PFSK-1 (cell line): Measurements from ENCODE around the gene IL15. TPM values are rescaled to one million over a fixed set of nuclear protein-coding genes. Genes with fewer than 3 reads are reported as not detected.

ENCODE experiments used
- FOXP2 ChIP-seq: optimal IDR thresholded peaks from 2 replicates; pipeline ENCODE3; 2011; ENCODE audit warnings: borderline replicate concordance, control low read depth, inconsistent platforms; ENCODE audit not compliant: insufficient read depth; ENCODE audit errors: extremely low read length, extremely low read depth
- POLR2AphosphoS5 ChIP-seq: IDR thresholded peaks from 2 replicates; pipeline ENCODE4 v1.6.1; 2012; ENCODE audit warnings: low read depth, mild to moderate bottlenecking, control low read depth, low read length, moderate library complexity
- SIN3A ChIP-seq: IDR thresholded peaks from 2 replicates; pipeline ENCODE4 v1.6.1; 2012; ENCODE audit warnings: mild to moderate bottlenecking, low read length, moderate library complexity, borderline replicate concordance; ENCODE audit not compliant: insufficient read depth
- TAF1 ChIP-seq: IDR thresholded peaks from 2 replicates; pipeline ENCODE4 v1.6.1; 2012; ENCODE audit warnings: low read length, control low read depth, borderline replicate concordance; ENCODE audit not compliant: insufficient read depth
- polyA plus RNA-seq: library from polyadenylated mRNA; unstranded; fragments of >200 nt; gene quantifications from one replicate; pipeline ENCODE4 v1.2.1, GENCODE V29; 2012; ENCODE audit warnings: low read depth, missing spikeins; ENCODE audit not compliant: insufficient read length
- TF ChIP-seq, protein P1 (sequence below), 2 experiments: IDR thresholded peaks; 2 replicates each; pipeline versions ENCODE4 v1.6.1 to v1.8.0; 2011 to 2012; ENCODE audit warnings: low read depth in 2 of 2, low read length in 2 of 2, control low read depth in 1 of 2, inconsistent platforms in 1 of 2, mild to moderate bottlenecking in 1 of 2, moderate library complexity in 1 of 2; ENCODE audit not compliant: insufficient read depth in 1 of 2

The IL15 gene, protein sequence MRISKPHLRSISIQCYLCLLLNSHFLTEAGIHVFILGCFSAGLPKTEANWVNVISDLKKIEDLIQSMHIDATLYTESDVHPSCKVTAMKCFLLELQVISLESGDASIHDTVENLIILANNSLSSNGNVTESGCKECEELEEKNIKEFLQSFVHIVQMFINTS
- not detected for polyA plus RNA-seq

DNA sequence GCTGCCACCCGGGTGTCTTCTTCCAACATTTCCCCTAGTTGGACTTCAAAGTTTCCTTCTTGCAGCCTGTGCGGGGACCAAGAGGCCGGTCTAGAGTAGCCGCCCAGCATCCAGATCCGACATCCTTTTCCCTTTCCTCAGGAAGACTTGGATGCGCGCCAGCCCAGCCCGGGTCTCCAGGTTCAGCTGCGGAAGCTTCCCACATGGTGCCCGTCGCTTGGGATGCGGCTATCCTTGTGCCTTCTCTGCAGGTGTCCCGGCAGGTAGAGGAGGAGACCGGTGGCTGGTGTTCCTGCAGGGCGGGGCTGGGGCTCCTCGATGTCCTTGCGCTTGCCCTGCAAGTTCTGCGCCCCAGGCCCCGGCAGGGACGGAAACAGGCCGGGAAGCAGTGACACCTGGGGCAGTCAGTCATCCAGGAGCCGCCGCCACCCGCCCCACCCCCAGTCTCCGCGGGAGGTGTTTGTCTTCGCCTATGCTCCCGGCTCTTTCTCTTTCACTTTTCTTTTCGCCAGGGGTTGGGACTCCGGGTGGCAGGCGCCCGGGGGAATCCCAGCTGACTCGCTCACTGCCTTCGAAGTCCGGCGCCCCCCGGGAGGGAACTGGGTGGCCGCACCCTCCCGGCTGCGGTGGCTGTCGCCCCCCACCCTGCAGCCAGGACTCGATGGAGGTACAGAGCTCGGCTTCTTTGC lies at the start of gene IL15:
Gene IL15, plus strand, starts transcription at position 502 of the 689 bp plus-strand sequence. CDS start 82,882 bp downstream, outside the sequence.
- TF ChIP-seq FOXP2: no peak

DNA sequence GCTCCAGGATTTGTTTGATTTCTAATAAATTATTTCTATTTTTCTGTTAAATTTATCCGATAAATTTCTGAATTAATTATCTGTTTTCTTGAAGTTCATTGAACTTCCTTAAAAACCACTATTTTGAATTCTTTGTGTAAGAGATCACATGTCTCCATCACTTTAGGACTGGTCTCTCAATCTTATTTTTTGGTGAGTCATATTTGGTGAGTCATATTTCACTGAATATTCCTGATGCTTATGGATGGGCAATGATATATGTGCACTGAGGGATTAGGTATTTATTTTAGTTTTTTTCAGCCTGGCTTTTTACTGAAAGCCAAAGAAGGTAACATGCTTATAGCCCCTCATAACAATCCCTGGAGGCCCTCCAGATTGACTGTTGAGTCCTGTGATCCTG lies 48.5 kb upstream of the IL15 start:
- TF ChIP-seq, protein P1, sequence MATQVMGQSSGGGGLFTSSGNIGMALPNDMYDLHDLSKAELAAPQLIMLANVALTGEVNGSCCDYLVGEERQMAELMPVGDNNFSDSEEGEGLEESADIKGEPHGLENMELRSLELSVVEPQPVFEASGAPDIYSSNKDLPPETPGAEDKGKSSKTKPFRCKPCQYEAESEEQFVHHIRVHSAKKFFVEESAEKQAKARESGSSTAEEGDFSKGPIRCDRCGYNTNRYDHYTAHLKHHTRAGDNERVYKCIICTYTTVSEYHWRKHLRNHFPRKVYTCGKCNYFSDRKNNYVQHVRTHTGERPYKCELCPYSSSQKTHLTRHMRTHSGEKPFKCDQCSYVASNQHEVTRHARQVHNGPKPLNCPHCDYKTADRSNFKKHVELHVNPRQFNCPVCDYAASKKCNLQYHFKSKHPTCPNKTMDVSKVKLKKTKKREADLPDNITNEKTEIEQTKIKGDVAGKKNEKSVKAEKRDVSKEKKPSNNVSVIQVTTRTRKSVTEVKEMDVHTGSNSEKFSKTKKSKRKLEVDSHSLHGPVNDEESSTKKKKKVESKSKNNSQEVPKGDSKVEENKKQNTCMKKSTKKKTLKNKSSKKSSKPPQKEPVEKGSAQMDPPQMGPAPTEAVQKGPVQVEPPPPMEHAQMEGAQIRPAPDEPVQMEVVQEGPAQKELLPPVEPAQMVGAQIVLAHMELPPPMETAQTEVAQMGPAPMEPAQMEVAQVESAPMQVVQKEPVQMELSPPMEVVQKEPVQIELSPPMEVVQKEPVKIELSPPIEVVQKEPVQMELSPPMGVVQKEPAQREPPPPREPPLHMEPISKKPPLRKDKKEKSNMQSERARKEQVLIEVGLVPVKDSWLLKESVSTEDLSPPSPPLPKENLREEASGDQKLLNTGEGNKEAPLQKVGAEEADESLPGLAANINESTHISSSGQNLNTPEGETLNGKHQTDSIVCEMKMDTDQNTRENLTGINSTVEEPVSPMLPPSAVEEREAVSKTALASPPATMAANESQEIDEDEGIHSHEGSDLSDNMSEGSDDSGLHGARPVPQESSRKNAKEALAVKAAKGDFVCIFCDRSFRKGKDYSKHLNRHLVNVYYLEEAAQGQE (IDR thresholded peaks at IDR 0.05; ENCODE audit: insufficient read depth in 1 of 2, low read depth in 2 of 2, low read length in 2 of 2): no peak
- no peak for TF ChIP-seq TAF1
- TF ChIP-seq SIN3A: no peak
- no peak for TF ChIP-seq POLR2AphosphoS5
- TF ChIP-seq FOXP2: no peak

DNA sequence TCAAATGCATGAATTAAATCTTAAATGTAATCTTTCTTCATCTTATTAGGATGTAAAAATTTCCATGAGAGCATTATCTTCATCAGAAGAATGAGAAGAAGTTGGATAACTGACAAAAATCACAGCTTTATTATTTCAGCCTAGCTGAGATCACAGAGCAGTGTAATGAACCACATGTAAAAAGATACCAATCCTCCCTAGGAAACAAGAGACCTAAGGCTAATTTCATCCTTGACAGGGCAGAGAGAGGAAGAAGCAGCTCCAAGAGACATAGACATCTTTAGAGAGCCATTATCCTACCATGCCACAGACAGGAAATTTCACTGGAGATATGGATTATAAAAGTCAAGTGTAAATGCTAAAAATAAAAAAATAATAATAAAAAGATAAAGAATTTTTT lies 40.9 kb upstream of the IL15 start:
- TF ChIP-seq TAF1 (no peak), POLR2AphosphoS5 (no peak), SIN3A (no peak), FOXP2 (no peak)
- TF ChIP-seq, protein P1 (IDR thresholded peaks at IDR 0.05; ENCODE audit: insufficient read depth in 1 of 2, low read depth in 2 of 2, low read length in 2 of 2): no peak

DNA sequence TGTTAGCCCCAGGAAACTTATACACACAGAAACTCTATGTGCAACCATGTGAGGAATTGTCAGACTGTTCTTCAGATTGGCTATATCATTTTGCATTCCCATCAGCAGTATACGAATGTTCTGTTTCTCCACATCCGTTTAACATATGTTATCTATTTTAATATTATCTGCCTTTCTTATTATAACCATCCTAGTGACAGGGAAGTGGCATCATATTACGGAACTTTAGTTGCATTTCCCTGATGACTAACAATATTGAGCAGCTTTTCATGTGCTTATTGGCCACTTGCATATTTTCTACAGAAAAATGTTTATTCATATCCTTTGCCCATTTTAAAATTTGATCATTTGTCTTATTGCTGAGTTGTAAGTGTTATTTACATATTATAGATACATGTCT lies 36.5 kb upstream of the IL15 start:
- no peak for TF ChIP-seq POLR2AphosphoS5
- no peak for TF ChIP-seq FOXP2
- no peak for TF ChIP-seq TAF1
- TF ChIP-seq, protein P1 (IDR thresholded peaks at IDR 0.05; ENCODE audit: insufficient read depth in 1 of 2, low read depth in 2 of 2, low read length in 2 of 2): no peak
- no peak for TF ChIP-seq SIN3A

DNA sequence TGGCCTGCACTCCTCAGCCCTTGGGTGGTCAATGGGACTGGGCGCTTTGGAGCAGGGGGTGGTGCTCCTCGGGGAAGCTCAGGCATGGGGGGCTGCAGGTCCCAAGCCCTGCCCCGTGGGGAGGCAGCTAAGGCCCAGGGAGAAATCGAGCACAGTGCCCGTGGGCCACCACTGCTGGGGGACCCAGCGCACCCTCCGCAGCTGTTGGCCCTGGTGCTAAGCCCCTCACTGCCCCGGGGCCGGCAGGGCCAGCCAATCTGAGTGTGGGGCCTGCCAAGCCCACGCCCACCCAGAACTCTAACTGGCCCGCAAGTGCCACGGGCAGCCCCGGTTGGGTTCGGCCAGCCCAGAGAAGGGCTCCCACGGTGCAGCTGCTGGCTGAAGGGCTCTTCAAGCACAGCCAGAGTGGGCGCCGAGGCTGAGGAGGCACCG lies 30.9 kb upstream of the IL15 start:
- no peak for TF ChIP-seq SIN3A
- TF ChIP-seq FOXP2: no peak
- TF ChIP-seq POLR2AphosphoS5: no peak
- TF ChIP-seq TAF1: no peak
- TF ChIP-seq, protein P1 (IDR thresholded peaks at IDR 0.05; ENCODE audit: insufficient read depth in 1 of 2, low read depth in 2 of 2, low read length in 2 of 2): no peak
